Coronary artery (tissue), 2 donors: ENCODE results near the gene CPLX1.

Source experiments
- DNase-seq: peaks from one replicate; pipeline ENCODE4 v3.0.0-alpha.2; 2017; ENCODE audit warnings: low spot score
- H3K27ac ChIP-seq, 2 donors: fragments of 200-600 bp; sonication (generic); one replicate each; pipeline ENCODE4 v1.5.1; 2016 to 2019
- H3K4me3 ChIP-seq: fragments of 200-600 bp; sonication (generic); 2 replicates; pipeline ENCODE4 v1.5.1; 2016; ENCODE audit warnings: mild to moderate bottlenecking, moderate library complexity
- TF ChIP-seq, protein P1 (sequence below): fragments of 200-600 bp; sonication (generic); IDR thresholded peaks from one replicate; pipeline ENCODE4 v1.5.1; 2019; ENCODE audit warnings: antibody characterized with exemption

CPLX1 gene

GRCh38 chr4:868421-868820 lies 42.5 kb upstream of the CPLX1 start:
- DNase-seq: no peak
- TF ChIP-seq, protein P1, sequence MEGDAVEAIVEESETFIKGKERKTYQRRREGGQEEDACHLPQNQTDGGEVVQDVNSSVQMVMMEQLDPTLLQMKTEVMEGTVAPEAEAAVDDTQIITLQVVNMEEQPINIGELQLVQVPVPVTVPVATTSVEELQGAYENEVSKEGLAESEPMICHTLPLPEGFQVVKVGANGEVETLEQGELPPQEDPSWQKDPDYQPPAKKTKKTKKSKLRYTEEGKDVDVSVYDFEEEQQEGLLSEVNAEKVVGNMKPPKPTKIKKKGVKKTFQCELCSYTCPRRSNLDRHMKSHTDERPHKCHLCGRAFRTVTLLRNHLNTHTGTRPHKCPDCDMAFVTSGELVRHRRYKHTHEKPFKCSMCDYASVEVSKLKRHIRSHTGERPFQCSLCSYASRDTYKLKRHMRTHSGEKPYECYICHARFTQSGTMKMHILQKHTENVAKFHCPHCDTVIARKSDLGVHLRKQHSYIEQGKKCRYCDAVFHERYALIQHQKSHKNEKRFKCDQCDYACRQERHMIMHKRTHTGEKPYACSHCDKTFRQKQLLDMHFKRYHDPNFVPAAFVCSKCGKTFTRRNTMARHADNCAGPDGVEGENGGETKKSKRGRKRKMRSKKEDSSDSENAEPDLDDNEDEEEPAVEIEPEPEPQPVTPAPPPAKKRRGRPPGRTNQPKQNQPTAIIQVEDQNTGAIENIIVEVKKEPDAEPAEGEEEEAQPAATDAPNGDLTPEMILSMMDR: no peak
- Histone ChIP-seq H3K27ac (no peak overlapping the region), H3K4me3 (no peak overlapping the region)

GRCh38 chr4:867526-868250 lies 41.8 kb upstream of the CPLX1 start:
- TF ChIP-seq, protein P1: no peak
- H3K4me3 ChIP-seq: no peak overlapping the region
- H3K27ac ChIP-seq: no peak overlapping the region
- DNase-seq: no peak

DNA sequence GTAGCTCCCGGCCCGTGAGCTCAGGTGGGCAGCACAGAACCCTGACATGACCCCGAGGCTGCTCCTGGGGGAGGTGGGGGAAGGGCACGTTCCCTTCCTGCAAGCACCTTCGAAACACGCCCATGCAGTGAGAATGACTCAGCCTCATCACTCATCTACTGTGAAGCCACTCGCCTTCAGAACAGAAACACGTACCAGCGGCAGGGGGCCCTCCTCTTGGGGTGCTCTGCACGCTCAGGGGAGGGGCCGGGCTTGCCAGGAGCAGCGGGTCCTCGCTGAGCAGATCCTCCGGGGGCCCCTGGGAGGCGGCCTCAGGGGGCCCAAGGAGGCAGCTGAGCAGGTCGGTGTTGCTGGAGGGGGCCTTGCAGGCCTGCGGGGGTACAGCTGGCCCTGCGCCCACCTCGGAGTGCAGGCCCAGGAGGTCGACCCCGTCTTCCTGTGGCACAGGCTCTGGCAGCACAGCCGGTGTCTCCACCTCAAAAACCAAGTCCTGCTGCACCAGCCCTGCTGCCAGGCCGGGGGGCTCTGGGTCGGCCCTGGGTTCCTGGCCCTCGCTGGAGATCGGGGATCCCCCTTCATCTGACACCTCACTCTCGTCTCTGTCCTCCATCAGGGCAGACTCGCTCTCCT lies 40.9 kb upstream of the CPLX1 start:
- H3K27ac ChIP-seq: no peak overlapping the region
- TF ChIP-seq, protein P1: no peak
- no peak overlapping the region for H3K4me3 ChIP-seq
- DNase-seq: no peak

GRCh38 chr4:866068-866760 lies 40.3 kb upstream of the CPLX1 start:
- TF ChIP-seq, protein P1: no peak
- Histone ChIP-seq H3K27ac (no peak overlapping the region), H3K4me3 (no peak overlapping the region)
- no peak for DNase-seq

GRCh38 chr4:865572-865971 lies 39.6 kb upstream of the CPLX1 start:
- Histone ChIP-seq H3K27ac (no peak overlapping the region), H3K4me3 (no peak overlapping the region)
- TF ChIP-seq, protein P1: no peak
- no peak for DNase-seq

- no peak overlapping the region for H3K4me3 ChIP-seq
- H3K27ac ChIP-seq: no peak overlapping the region
- TF ChIP-seq, protein P1: no peak
- no peak for DNase-seq
Measured at GRCh38 chr4:865121-865465, 39.2 kb upstream of the CPLX1 start.
